Measurements from ENCODE around the gene GH1.

Gene GH1

DNA sequence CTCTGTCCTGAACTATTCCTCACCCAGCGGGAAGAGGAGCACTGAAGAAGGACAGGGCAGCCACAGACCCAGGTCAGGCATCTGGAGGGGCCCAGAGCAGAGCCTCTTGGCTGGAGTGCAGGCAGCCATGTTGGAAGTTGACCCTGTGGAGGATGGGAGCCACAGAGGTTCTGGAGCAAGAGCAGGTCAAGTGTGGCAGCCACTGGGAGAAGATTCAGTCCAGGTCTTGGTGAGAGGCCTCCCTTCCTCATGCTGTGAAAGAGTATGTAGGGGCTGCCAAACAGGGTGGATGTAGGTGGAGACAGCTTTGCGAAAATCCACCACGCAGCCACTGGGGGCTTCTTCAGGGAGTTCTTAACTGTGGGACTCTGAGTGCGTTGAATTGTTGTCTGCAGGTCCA, 14.1 kb upstream of the GH1 start:
- POLR2A ChIA-PET: interaction anchor here (0.6 kb wide), 1 partner anchor 13 kb away, joined by 3 read pairs; no protein-coding TSS in a partner anchor
- 93% methylated on average over 3 of the region's 4 CpGs for WGBS (ENCODE audit: insufficient coverage)
- H3K4me1 ChIP-seq (ENCODE audit: control extremely low read depth in 1 of 4, control insufficient read depth in 4 of 4, insufficient read depth in 4 of 4, low read length in 3 of 4): peaks cover 0 to 29% (median 27%) of the 10 kb centered on the region in 4 experiments
- no peaks in the 10 kb centered on the region for H3K9me3 ChIP-seq (ENCODE audit: control extremely low read depth in 1 of 5, control insufficient read depth in 4 of 5, insufficient read depth in 2 of 5, low read depth in 1 of 5, low read length in 4 of 5)
- H3K27ac ChIP-seq (ENCODE audit: insufficient read depth in 1 of 2, low read depth in 1 of 2, low read length in 2 of 2, poor library complexity in 1 of 2, severe bottlenecking in 2 of 2): peak overlapping the region in 1 of 2 experiments; percentile 34
- DNase-seq: peak in 1 of 3 donors; percentile 18
- H3K36me3 ChIP-seq (ENCODE audit: control insufficient read depth in 4 of 4, insufficient read depth in 4 of 4, low read length in 3 of 4): peaks cover 2 to 27% (median 13%) of the 10 kb centered on the region in 4 experiments
- H3K4me3 ChIP-seq (ENCODE audit: control insufficient read depth in 1 of 7, extremely low read depth in 1 of 7, insufficient read depth in 4 of 7, low read depth in 2 of 7, low read length in 6 of 7): peak overlapping the region in 5 of 7 experiments; percentile 25 to 85 (median 71)
- CTCF ChIA-PET: interaction anchor here (0.7 to 7.3 kb wide), 14 partner anchors 10 to 109 kb away, joined by 3 to 63 read pairs (median 4); partner anchors contain the start of gene GH1
- H3K27me3 ChIP-seq (replicated peaks in 2 of 5; ENCODE audit: control insufficient read depth in 4 of 5, insufficient read depth in 5 of 5, low read length in 4 of 5): no peaks in the 10 kb centered on the region

DNA sequence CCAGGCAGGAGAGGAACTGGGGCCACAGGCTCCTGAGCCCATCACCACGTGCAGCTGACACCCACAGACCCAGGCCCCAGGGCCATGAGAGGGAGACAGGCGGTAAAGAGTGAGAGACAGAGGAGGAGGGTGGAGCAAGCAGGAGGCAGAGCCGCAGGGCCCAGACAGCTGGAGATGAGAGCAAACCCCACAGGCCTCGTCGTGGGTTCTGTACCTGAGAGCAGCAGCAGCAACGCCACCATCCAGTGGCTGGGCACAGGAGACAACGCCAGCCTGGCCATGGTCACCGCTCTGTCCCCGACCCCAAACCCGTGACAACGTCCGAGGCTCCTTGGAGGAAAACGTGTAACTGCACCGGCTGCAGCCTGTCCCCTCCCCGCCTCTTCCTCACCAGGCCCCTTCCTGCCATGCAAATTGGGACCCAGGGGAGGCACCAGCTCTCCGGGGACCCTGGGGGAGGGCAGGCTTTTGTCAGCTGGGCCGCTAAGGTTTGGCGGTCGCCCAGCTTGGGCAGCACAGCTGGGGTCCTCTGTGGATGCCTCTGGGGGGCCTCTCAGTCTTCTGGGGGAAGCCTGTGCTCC, 13.4 kb upstream of the GH1 start, which contains the start of gene CD79B:
Gene CD79B (minus strand): TSS at position 351 of the 581 bp plus-strand sequence. CDS start 70 bp downstream, at position 281.
- H3K36me3 ChIP-seq (ENCODE audit: control insufficient read depth in 4 of 4, insufficient read depth in 4 of 4, low read length in 3 of 4): peaks cover 2 to 28% (median 13%) of the 10 kb centered on the region in 4 experiments
- WGBS (ENCODE audit: insufficient coverage): under 1% methylated on average over 16 of the region's 19 CpGs
- no peaks in the 10 kb centered on the region for H3K27me3 ChIP-seq (replicated peaks in 2 of 5; ENCODE audit: control insufficient read depth in 4 of 5, insufficient read depth in 5 of 5, low read length in 4 of 5)
- no peaks in the 10 kb centered on the region for H3K9me3 ChIP-seq (ENCODE audit: control extremely low read depth in 1 of 5, control insufficient read depth in 4 of 5, insufficient read depth in 2 of 5, low read depth in 1 of 5, low read length in 4 of 5)
- peaks cover 0 to 29% (median 27%) of the 10 kb centered on the region in 4 experiments for H3K4me1 ChIP-seq (ENCODE audit: control extremely low read depth in 1 of 4, control insufficient read depth in 4 of 4, insufficient read depth in 4 of 4, low read length in 3 of 4)
- H3K27ac ChIP-seq (ENCODE audit: insufficient read depth in 1 of 2, low read depth in 1 of 2, low read length in 2 of 2, poor library complexity in 1 of 2, severe bottlenecking in 2 of 2): peak within 1 kb of the TSS in 1 of 2 experiments; percentile 34
- peak within 1 kb of the TSS in 6 of 7 experiments; percentile 52 to 85 (median 68) for H3K4me3 ChIP-seq (ENCODE audit: control insufficient read depth in 1 of 7, extremely low read depth in 1 of 7, insufficient read depth in 4 of 7, low read depth in 2 of 7, low read length in 6 of 7)
- DNase-seq: peak in 2 of 3 donors; percentile 44 to 48
- POLR2A ChIA-PET: interaction anchor here (0.6 kb wide), 2 partner anchors 12 to 125 kb away, joined by 3 to 7 read pairs; no protein-coding TSS in a partner anchor
- CTCF ChIA-PET: interaction anchor here (0.8 to 7.3 kb wide), 14 partner anchors 10 to 110 kb away, joined by 3 to 63 read pairs (median 5); partner anchors contain the start of gene GH1

DNA sequence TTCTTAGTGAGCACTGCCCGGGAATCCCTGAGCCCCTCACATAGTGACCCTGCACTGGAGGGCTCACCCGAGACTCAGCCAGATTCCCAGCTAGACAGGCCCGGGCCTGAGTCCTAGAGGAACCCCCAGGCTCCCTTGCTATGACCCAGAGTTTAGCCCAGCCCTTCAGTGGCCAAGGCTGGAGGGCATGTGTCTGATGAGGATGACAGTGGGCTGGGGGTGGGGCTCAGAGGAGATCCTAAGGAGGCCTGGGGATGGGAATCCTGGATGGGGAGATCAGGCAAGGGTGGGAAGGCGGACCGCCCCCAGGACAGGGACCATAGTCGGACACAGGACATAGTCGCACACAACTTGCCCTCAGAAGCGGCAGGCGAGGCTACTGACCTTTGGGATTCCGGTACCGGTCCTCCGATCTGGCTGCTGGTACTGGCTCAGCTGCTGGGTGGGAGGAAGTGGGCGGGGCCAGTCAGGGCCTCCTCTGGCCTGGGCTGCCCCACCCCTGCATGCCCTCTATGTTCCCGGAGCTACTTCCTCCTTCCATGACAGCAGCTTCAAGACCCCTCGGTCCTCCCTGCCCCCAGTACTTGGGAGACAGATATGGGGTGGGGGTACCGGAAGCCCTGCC, 12.4 kb upstream of the GH1 start:
- WGBS (ENCODE audit: insufficient coverage): 37% methylated on average over 11 of the region's 16 CpGs
- Histone ChIP-seq H3K36me3 (ENCODE audit: control insufficient read depth in 4 of 4, insufficient read depth in 4 of 4, low read length in 3 of 4) (peaks cover 2 to 28% (median 13%) of the 10 kb centered on the region in 4 experiments), H3K27me3 (replicated peaks in 2 of 5; ENCODE audit: control insufficient read depth in 4 of 5, insufficient read depth in 5 of 5, low read length in 4 of 5) (no peaks in the 10 kb centered on the region), H3K27ac (ENCODE audit: insufficient read depth in 1 of 2, low read depth in 1 of 2, low read length in 2 of 2, poor library complexity in 1 of 2, severe bottlenecking in 2 of 2) (peak overlapping the region in 1 of 2 experiments; percentile 34), H3K4me3 (ENCODE audit: control insufficient read depth in 1 of 7, extremely low read depth in 1 of 7, insufficient read depth in 4 of 7, low read depth in 2 of 7, low read length in 6 of 7) (peak overlapping the region in 6 of 7 experiments; percentile 52 to 85 (median 68)), H3K4me1 (ENCODE audit: control extremely low read depth in 1 of 4, control insufficient read depth in 4 of 4, insufficient read depth in 4 of 4, low read length in 3 of 4) (peaks cover 0 to 29% (median 27%) of the 10 kb centered on the region in 4 experiments), H3K9me3 (ENCODE audit: control extremely low read depth in 1 of 5, control insufficient read depth in 4 of 5, insufficient read depth in 2 of 5, low read depth in 1 of 5, low read length in 4 of 5) (no peaks in the 10 kb centered on the region)
- ChIA-PET POLR2A (interaction anchor here (1.0 kb wide), 1 partner anchor 88 kb away, joined by 4 read pairs; no protein-coding TSS in a partner anchor), CTCF (interaction anchor here (0.7 to 7.3 kb wide), 11 partner anchors 11 to 95 kb away, joined by 3 to 63 read pairs (median 6); partner anchors contain the start of gene GH1)
- DNase-seq: peak; percentile 60 to 74 (median 72)

DNA sequence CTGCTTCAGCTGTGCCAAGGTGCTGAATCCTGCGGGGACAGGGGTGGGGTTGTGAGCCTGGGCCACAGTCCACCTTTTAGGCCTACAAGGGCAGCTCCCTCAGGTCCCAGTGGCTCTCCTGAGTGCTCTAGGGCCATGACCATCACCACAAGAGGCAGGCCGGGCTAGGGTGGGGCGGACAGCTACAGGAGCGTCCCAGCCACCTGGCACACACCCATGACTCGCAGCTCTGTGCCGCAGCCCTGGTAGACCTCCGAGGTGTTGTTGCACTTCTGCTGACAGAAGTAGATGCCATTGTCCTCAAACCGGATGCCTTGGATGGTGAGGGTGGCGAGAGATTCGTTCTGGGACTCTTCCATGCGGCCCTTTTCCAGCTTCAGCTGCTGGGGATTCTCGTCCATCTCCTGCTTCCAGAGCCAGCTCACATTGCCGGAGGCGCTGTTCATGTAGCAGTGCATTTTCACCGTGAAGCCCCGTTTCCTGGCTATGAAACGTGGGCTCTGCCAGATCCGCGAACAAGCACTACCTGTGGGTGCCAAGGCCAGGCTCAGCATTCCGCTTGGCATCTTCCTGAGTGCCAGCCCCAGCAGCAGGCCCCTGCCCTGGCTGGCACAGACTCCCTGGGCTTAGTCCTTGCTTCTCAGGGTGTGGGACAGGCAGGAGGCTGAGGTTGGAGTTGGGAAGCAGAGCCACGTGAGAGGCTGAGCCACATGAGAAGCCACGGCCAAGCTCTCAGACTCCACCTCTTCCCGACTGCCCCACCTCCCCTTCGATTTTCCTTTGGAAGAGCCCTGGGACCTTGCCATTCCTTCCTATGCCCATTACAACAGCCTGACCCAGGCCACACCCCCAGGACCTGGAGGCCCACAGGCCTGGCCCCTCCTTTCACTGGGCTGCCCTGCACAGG, 11.5 kb upstream of the GH1 start:
- H3K27ac ChIP-seq (ENCODE audit: insufficient read depth in 1 of 2, low read depth in 1 of 2, low read length in 2 of 2, poor library complexity in 1 of 2, severe bottlenecking in 2 of 2): no peak overlapping the region
- no peak for DNase-seq
- no peaks in the 10 kb centered on the region for H3K9me3 ChIP-seq (ENCODE audit: control extremely low read depth in 1 of 5, control insufficient read depth in 4 of 5, insufficient read depth in 2 of 5, low read depth in 1 of 5, low read length in 4 of 5)

DNA sequence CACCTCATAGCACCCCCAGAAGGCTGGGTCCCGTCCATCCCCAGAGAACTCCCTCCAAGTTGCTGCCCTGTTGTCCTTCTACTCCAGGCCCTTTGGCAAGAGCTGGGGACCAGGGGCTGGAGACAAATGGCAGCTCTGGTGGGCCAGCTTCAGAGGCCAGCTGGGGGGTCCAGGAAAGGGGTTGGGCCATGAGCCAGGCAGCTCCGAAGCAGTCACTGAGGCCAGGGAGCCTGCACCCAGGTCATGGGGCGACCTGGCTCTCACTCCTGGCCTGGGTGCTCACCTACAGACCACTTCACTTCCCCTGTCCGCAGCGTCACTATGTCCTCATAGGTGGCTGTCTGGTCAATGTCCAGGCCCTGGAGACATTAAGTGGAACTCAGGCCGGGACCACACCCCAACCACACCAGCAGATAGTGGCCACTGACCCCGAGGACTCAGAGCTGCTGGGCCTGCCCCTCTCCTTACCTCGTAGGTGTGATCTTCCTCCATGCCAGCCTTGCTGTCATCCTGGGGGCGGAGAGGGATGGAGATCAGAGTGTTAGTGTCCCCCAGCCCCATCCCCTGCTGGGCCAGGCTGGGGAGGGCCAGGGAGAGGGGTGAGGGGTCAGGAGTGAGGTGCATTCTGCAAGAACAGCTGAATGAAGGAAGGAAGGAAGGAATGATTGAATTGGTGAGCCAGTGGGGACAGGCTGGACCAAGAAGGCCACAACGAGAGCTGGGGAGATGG, 10.5 kb upstream of the GH1 start:
- 96% methylated on average over 7 of the region's 10 CpGs for WGBS (ENCODE audit: insufficient coverage)
- H3K9me3 ChIP-seq (ENCODE audit: control extremely low read depth in 1 of 5, control insufficient read depth in 4 of 5, insufficient read depth in 2 of 5, low read depth in 1 of 5, low read length in 4 of 5): no peaks in the 10 kb centered on the region
- POLR2A ChIA-PET: interaction anchor here (0.5 to 0.6 kb wide), 2 partner anchors 91 to 246 kb away, joined by 3 read pairs; partner anchors contain the start of gene ICAM2

More for the DNA sequence above, 11.5 kb upstream of the GH1 start:
- no peaks in the 10 kb centered on the region for H3K27me3 ChIP-seq (replicated peaks in 2 of 5; ENCODE audit: control insufficient read depth in 4 of 5, insufficient read depth in 5 of 5, low read length in 4 of 5)
- H3K4me3 ChIP-seq (ENCODE audit: control insufficient read depth in 1 of 7, extremely low read depth in 1 of 7, insufficient read depth in 4 of 7, low read depth in 2 of 7, low read length in 6 of 7): peak overlapping the region in 1 of 7 experiments; percentile 72
- WGBS (ENCODE audit: insufficient coverage): 95% methylated on average over 23 of the region's 24 CpGs
- POLR2A ChIA-PET: interaction anchor here (0.5 kb wide), 1 partner anchor 90 kb away, joined by 3 read pairs; the partner anchor contains the start of gene ICAM2
- CTCF ChIA-PET: interaction anchor here (1.0 to 7.3 kb wide), 10 partner anchors 10 to 204 kb away, joined by 3 to 63 read pairs (median 8); partner anchors contain the start of gene GH1
- H3K36me3 ChIP-seq (ENCODE audit: control insufficient read depth in 4 of 4, insufficient read depth in 4 of 4, low read length in 3 of 4): peaks cover 2 to 28% (median 13%) of the 10 kb centered on the region in 4 experiments
- H3K4me1 ChIP-seq (ENCODE audit: control extremely low read depth in 1 of 4, control insufficient read depth in 4 of 4, insufficient read depth in 4 of 4, low read length in 3 of 4): peaks cover 0 to 29% (median 27%) of the 10 kb centered on the region in 4 experiments

More for the DNA sequence above, 10.5 kb upstream of the GH1 start:
- no peak for DNase-seq
- peaks cover 0 to 29% (median 25%) of the 10 kb centered on the region in 4 experiments for H3K4me1 ChIP-seq (ENCODE audit: control extremely low read depth in 1 of 4, control insufficient read depth in 4 of 4, insufficient read depth in 4 of 4, low read length in 3 of 4)
- peaks cover 2 to 28% (median 13%) of the 10 kb centered on the region in 4 experiments for H3K36me3 ChIP-seq (ENCODE audit: control insufficient read depth in 4 of 4, insufficient read depth in 4 of 4, low read length in 3 of 4)
- CTCF ChIA-PET: interaction anchor here (1.0 to 7.3 kb wide), 9 partner anchors 9 to 204 kb away, joined by 3 to 63 read pairs (median 4); partner anchors contain the start of gene GH1
- no peaks in the 10 kb centered on the region for H3K27me3 ChIP-seq (replicated peaks in 2 of 5; ENCODE audit: control insufficient read depth in 4 of 5, insufficient read depth in 5 of 5, low read length in 4 of 5)
- no peak overlapping the region for H3K27ac ChIP-seq (ENCODE audit: insufficient read depth in 1 of 2, low read depth in 1 of 2, low read length in 2 of 2, poor library complexity in 1 of 2, severe bottlenecking in 2 of 2)
- no peak overlapping the region for H3K4me3 ChIP-seq (ENCODE audit: control insufficient read depth in 1 of 7, extremely low read depth in 1 of 7, insufficient read depth in 4 of 7, low read depth in 2 of 7, low read length in 6 of 7)

All from common myeloid progenitor, CD34-positive (primary cell).